ENCODE data around the gene ADAMTS6. TPM values are rescaled to one million over a fixed set of nuclear protein-coding genes. Genes with fewer than 3 reads are reported as not detected.

Gene ADAMTS6
- total and polyA plus RNA-seq, 2 donors (not counting 1 experiment from before 2014, with no cell fraction given) = 3.6 to 12.3 TPM

- no peaks in the 10 kb centered on the region for H3K9me3 ChIP-seq (ENCODE audit: control extremely low read depth in 1 of 3, control insufficient read depth in 2 of 3, insufficient read depth in 1 of 3, low read length in 2 of 3)
- H3K4me2 ChIP-seq (replicated peaks; ENCODE audit: low read depth, low read length, poor library complexity, severe bottlenecking) = no peak overlapping the region
- ChIA-PET POLR2A (no interaction called here), CTCF (no interaction called here)
- no peak for DNase-seq
- Mint-ChIP-seq H3K9me3 (ENCODE audit: insufficient read depth) (no peaks in the 10 kb centered on the region), H3K4me1 (no peaks in the 10 kb centered on the region), H3K4me3 (no peak overlapping the region), H3K27me3 (no peaks in the 10 kb centered on the region), H3K27ac (no peak overlapping the region)
- no peak overlapping the region for H3K4me3 ChIP-seq (ENCODE audit: control extremely low read depth in 1 of 5, extremely low read depth in 1 of 5, insufficient read depth in 1 of 5, low read depth in 2 of 5, low read length in 4 of 5)
- TF ChIP-seq EZH2 (IDR thresholded peaks at IDR 0.05; ENCODE audit: borderline replicate concordance, insufficient read depth, low read depth, low read length, poor library complexity, severe bottlenecking) (no peak), CTCF (IDR thresholded peaks at IDR 0.05) (no peak)
- peaks cover 4% of the 10 kb centered on the region for H3K79me2 ChIP-seq (ENCODE audit: control insufficient read depth, insufficient read depth, low read length)
- ATAC-seq (ENCODE audit: low read depth) = no peak
- no peaks in the 10 kb centered on the region for H3K27me3 ChIP-seq (replicated peaks in 1 of 4; ENCODE audit: control extremely low read depth in 1 of 4, control insufficient read depth in 3 of 4, insufficient read depth in 4 of 4, low read length in 3 of 4)
- no peak overlapping the region for H3K27ac ChIP-seq (ENCODE audit: low read length in 2 of 2)
- WGBS (ENCODE audit: insufficient coverage) = 100% methylated on average over 2 of the region's 4 CpGs
- no peak overlapping the region for H2AFZ ChIP-seq (ENCODE audit: insufficient read depth, low read depth, low read length, poor library complexity, severe bottlenecking)
- no peak overlapping the region for H3K9ac ChIP-seq (ENCODE audit: low read length)
- H3K4me1 ChIP-seq (ENCODE audit: control insufficient read depth in 2 of 2, insufficient read depth in 2 of 2, low read length in 2 of 2) = peaks cover 0 to 7% of the 10 kb centered on the region in 2 donors
- intact Hi-C loops (cut with micrococcal nuclease) = no loop called here
- no peaks in the 10 kb centered on the region for H3K36me3 ChIP-seq (replicated peaks in 1 of 2; ENCODE audit: control extremely low read depth in 1 of 2, control insufficient read depth in 1 of 2, extremely low read depth in 1 of 2, insufficient read depth in 2 of 2, low read length in 1 of 2)
- H4K20me1 ChIP-seq (ENCODE audit: control insufficient read depth, insufficient read depth, low read length, poor library complexity, severe bottlenecking) = no peaks in the 10 kb centered on the region
Observed at GRCh38 chr5:65475336-65475735, 6.4 kb downstream of the ADAMTS6 start.

- intact Hi-C loops (cut with micrococcal nuclease) = no loop called here
- H3K27me3 ChIP-seq (replicated peaks in 1 of 4; ENCODE audit: control extremely low read depth in 1 of 4, control insufficient read depth in 3 of 4, insufficient read depth in 4 of 4, low read length in 3 of 4) = no peaks in the 10 kb centered on the region
- Mint-ChIP-seq H3K27ac (no peak overlapping the region), H3K9me3 (ENCODE audit: insufficient read depth) (no peaks in the 10 kb centered on the region), H3K4me3 (no peak overlapping the region), H3K27me3 (no peaks in the 10 kb centered on the region), H3K4me1 (no peaks in the 10 kb centered on the region)
- no peak overlapping the region for H3K4me3 ChIP-seq (ENCODE audit: control extremely low read depth in 1 of 5, extremely low read depth in 1 of 5, insufficient read depth in 1 of 5, low read depth in 2 of 5, low read length in 4 of 5)
- H3K4me1 ChIP-seq (ENCODE audit: control insufficient read depth in 2 of 2, insufficient read depth in 2 of 2, low read length in 2 of 2) = no peaks in the 10 kb centered on the region
- no peaks in the 10 kb centered on the region for H3K9me3 ChIP-seq (ENCODE audit: control extremely low read depth in 1 of 3, control insufficient read depth in 2 of 3, insufficient read depth in 1 of 3, low read length in 2 of 3)
- ChIA-PET POLR2A (no interaction called here), CTCF (no interaction called here)
- H2AFZ ChIP-seq (ENCODE audit: insufficient read depth, low read depth, low read length, poor library complexity, severe bottlenecking) = no peak overlapping the region
- no peak overlapping the region for H3K9ac ChIP-seq (ENCODE audit: low read length)
- DNase-seq (no peak), ATAC-seq (ENCODE audit: low read depth) (no peak)
- WGBS (ENCODE audit: insufficient coverage) = no CpG with 5 or more reads among the region's 3 CpGs
- H4K20me1 ChIP-seq (ENCODE audit: control insufficient read depth, insufficient read depth, low read length, poor library complexity, severe bottlenecking) = no peaks in the 10 kb centered on the region
- no peak overlapping the region for H3K27ac ChIP-seq (ENCODE audit: low read length in 2 of 2)
- no peak overlapping the region for H3K4me2 ChIP-seq (replicated peaks; ENCODE audit: low read depth, low read length, poor library complexity, severe bottlenecking)
- H3K36me3 ChIP-seq (replicated peaks in 1 of 2; ENCODE audit: control extremely low read depth in 1 of 2, control insufficient read depth in 1 of 2, extremely low read depth in 1 of 2, insufficient read depth in 2 of 2, low read length in 1 of 2) = no peaks in the 10 kb centered on the region
- TF ChIP-seq CTCF (IDR thresholded peaks at IDR 0.05) = no peak
- no peak for TF ChIP-seq EZH2 (IDR thresholded peaks at IDR 0.05; ENCODE audit: borderline replicate concordance, insufficient read depth, low read depth, low read length, poor library complexity, severe bottlenecking)
- H3K79me2 ChIP-seq (ENCODE audit: control insufficient read depth, insufficient read depth, low read length) = no peaks in the 10 kb centered on the region
Observed at GRCh38 chr5:65474130-65474711, 7.5 kb downstream of the ADAMTS6 start.
